A673 (cell line): ENCODE results near the gene SCYL1. TPM values are rescaled to one million over a fixed set of nuclear protein-coding genes. Genes with fewer than 3 reads are reported as not detected.
"Not testable (repeated sequence)": the region's sequence is repeated elsewhere in the genome, so short reads cannot be mapped to it uniquely, and the experiment has no call there.

Source experiments
- BruUV-seq: library from RNA; stranded (reverse); fragments of 400-500 nt; replicated peaks from 2 replicates; lab custom pipeline; 2021; lab: Mats Ljungman, UMichigan
- CTCF ChIA-PET: fragments of 300-600 bp; sonication (Branson Sonifier 250); formaldehyde crosslinking; loops from one replicate; lab custom pipeline; 2022; ENCODE audit warnings: antibody characterized with exemption; lab: Charles Lee
- POLR2A ChIA-PET: fragments of 300-600 bp; sonication (Branson Sonifier 250); formaldehyde crosslinking; loops from one replicate; lab custom pipeline; 2022; ENCODE audit warnings: antibody characterized with exemption; ENCODE audit not compliant: low non-redundant PET; lab: Charles Lee
- DNase-seq: peaks from one replicate; pipeline ENCODE4 v3.0.0-alpha.2; 2015; ENCODE audit warnings: low spot score
- H3K27ac ChIP-seq: fragments of 200-600 bp; sonication (generic); 2 replicates; pipeline ENCODE4 v1.5.1; 2016; ENCODE audit warnings: mixed run types, low read depth, mild to moderate bottlenecking, mixed read lengths, antibody characterized with exemption, low read length; ENCODE audit not compliant: poor library complexity, severe bottlenecking
- H3K27me3 ChIP-seq: fragments of 200-600 bp; sonication (generic); replicated peaks from 2 replicates; pipeline ENCODE4 v1.6.1; 2017; ENCODE audit warnings: mixed run types, low read depth, mild to moderate bottlenecking, mixed read lengths, antibody characterized with exemption, low read length; ENCODE audit not compliant: insufficient read depth, poor library complexity
- H3K36me3 ChIP-seq: fragments of 200-600 bp; sonication (generic); 2 replicates; pipeline ENCODE4 v1.6.1; 2016; ENCODE audit warnings: mixed run types, mild to moderate bottlenecking, mixed read lengths, antibody characterized with exemption, low read length; ENCODE audit not compliant: insufficient read depth, poor library complexity, severe bottlenecking
- H3K4me1 ChIP-seq: fragments of 200-600 bp; sonication (generic); 2 replicates; pipeline ENCODE4 v1.6.1; 2017; ENCODE audit warnings: mixed run types, mild to moderate bottlenecking, mixed read lengths, antibody characterized with exemption, low read length; ENCODE audit not compliant: insufficient read depth, poor library complexity, severe bottlenecking
- H3K4me3 ChIP-seq: fragments of 200-600 bp; sonication (generic); 2 replicates; pipeline ENCODE4 v1.5.1; 2016; ENCODE audit warnings: low read depth, mixed run types, mild to moderate bottlenecking, mixed read lengths, low read length; ENCODE audit not compliant: poor library complexity, severe bottlenecking
- H3K9me3 ChIP-seq: fragments of 200-600 bp; sonication (generic); 2 replicates; pipeline ENCODE4 v1.6.1; 2016; ENCODE audit warnings: mixed run types, low read depth, mild to moderate bottlenecking, mixed read lengths, antibody characterized with exemption, low read length; ENCODE audit not compliant: poor library complexity, severe bottlenecking
- CTCF ChIP-seq: fragments of 300-800, 200-600 bp; sonication (generic); conservative IDR thresholded peaks from 2 replicates; pipeline ENCODE4 v1.5.1; 2017; ENCODE audit warnings: low read depth, mild to moderate bottlenecking, antibody characterized with exemption, low read length, moderate library complexity, mixed read lengths
- EZH2 ChIP-seq: fragments of 200-600 bp; sonication (generic); IDR thresholded peaks from 2 replicates; pipeline ENCODE4 v1.6.1; 2017; ENCODE audit warnings: borderline replicate concordance, low read depth, mild to moderate bottlenecking, mixed read lengths, antibody characterized with exemption, low read length; ENCODE audit not compliant: poor library complexity, severe bottlenecking
- intact Hi-C: fragments of 100-400 bp; cut with micrococcal nuclease; formaldehyde crosslinking; loops from one replicate; pipeline ENCODE4 v1.10.0; 2022; ENCODE audit not compliant: unreplicated experiment
- total RNA-seq: library from RNA; stranded (reverse); gene quantifications from 2 replicates; pipeline ENCODE4 v1.2.3, GENCODE V29; 2021

SCYL1 gene
- total RNA-seq, 1 experiment from 2014 or later, result 90.6 TPM

GRCh38 chr11:65522718-65523630 is 1.9 kb upstream of the SCYL1 start:
- intact Hi-C loops, CTCF ChIA-PET, H3K4me3 ChIP-seq, BruUV-seq, H3K27ac ChIP-seq, POLR2A ChIA-PET, DNase-seq, H3K36me3 ChIP-seq, H3K9me3 ChIP-seq, H3K27me3 ChIP-seq: not testable (repeated sequence)
- H3K4me1 ChIP-seq, result peaks cover 14% of the 10 kb centered on the region

- ChIA-PET POLR2A (interaction anchor here (0.6 kb wide), 1 partner anchor 350 kb away, joined by 5 read pairs; no protein-coding TSS in a partner anchor), CTCF (interaction anchor here (0.5 kb wide), 1 partner anchor 23 kb away, joined by 6 read pairs; no protein-coding TSS in a partner anchor)
- H3K27me3 ChIP-seq, H3K4me3 ChIP-seq, H3K36me3 ChIP-seq, intact Hi-C loops, DNase-seq, H3K27ac ChIP-seq, H3K9me3 ChIP-seq, BruUV-seq: not testable (repeated sequence)
- H3K4me1 ChIP-seq, result peaks cover 14% of the 10 kb centered on the region
Measured at GRCh38 chr11:65523631-65523968, 1.3 kb upstream of the SCYL1 start.

GRCh38 chr11:65524014-65524740 is 706 bp upstream of the SCYL1 start:
- Histone ChIP-seq H3K27ac (peak overlapping the region; percentile 43), H3K9me3 (no peaks in the 10 kb centered on the region), H3K4me1 (peaks cover 14% of the 10 kb centered on the region), H3K36me3 (peaks cover 9% of the 10 kb centered on the region), H3K27me3 (no peaks in the 10 kb centered on the region), H3K4me3 (peak overlapping the region; percentile 32)
- BruUV-seq, result no TSS peak
- CTCF ChIA-PET, result interaction anchor here (0.5 kb wide), 1 partner anchor 23 kb away, joined by 6 read pairs; no protein-coding TSS in a partner anchor
- intact Hi-C loops, result no loop called here
- TF ChIP-seq EZH2, result no peak
- TF ChIP-seq CTCF, result no peak
- POLR2A ChIA-PET, result interaction anchor here (0.6 to 0.7 kb wide), 3 partner anchors 10 to 351 kb away, joined by 3 to 5 read pairs (median 4); no protein-coding TSS in a partner anchor
- no peak for DNase-seq
